LHCN-M2 (cell line): Measurements from ENCODE around the gene KRTAP10-7. TPM values are rescaled to one million over a fixed set of nuclear protein-coding genes. Genes with fewer than 3 reads are reported as not detected.
"Not testable (repeated sequence)": the region's sequence is repeated elsewhere in the genome, so short reads cannot be mapped to it uniquely, and the experiment has no call there.

Experiments
- DNase-seq: peaks from one replicate; pipeline ENCODE4 v3.0.0-alpha.2; 2012; ENCODE audit warnings: low read depth
- total RNA-seq: library from RNA; depleted of rRNA; stranded (reverse); fragments of >200 nt; gene quantifications from 2 replicates; pipeline ENCODE4 v1.2.3, GENCODE V29; 2014

Gene KRTAP10-7
- total RNA-seq, 1 experiment from 2014 or later: not detected

DNA sequence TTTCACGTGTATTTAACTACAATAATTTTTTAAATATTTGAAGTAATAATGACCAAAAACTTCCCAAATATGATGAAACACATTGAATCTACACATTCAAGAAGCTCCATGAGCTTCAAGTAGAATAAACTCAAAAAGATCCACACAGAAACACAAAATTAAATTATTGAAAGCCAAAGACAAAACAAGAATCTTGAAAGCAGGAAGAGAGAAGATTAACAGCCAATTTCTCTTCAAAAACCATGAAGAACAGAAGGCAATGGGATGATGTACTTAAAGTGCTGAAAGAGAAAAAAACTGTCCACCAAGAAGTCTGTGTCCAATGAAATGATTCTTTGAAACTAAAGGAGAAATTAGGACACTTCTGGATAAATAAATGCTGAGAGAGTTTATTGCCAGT is 31.7 kb downstream of the KRTAP10-7 start:
- no peak for DNase-seq

DNA sequence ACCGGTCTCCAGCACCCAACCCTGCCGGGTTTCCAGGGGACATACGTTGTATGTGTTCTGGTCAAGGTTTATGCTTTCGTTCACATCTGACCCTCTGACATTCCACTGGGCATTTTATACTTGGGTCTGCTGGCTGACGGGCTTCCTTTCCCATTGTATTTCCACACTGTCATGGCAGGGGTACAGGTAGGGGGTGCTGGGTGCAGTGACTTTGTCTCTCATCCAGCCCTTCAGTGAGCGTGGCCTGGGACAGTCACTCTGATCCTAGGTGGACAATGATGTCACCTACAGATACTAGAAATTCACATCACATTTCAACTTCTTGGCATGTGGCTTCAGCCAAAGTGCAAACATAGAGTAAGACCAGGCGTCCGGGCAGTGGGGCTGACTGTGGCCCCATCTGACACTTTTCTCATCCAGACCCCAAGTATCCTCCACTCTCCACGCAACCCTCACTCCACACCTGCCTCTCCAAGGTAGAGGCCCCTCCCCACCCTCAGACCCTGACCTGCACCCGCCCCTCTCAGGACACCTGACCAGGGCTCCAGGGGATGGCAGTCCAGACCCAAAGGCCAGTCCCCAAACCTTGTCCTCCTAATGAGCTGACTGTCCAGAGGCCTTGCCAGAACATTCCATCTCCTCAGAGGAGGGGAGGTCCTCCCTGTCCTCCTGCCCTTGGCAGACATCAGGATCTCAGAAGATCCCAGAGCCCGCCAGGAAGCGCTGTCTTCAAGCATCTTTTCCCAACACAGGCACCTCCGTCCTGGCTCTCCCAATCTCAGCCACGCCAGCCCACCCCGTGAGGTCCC is 36.0 kb downstream of the KRTAP10-7 start:
- DNase-seq: no peak

DNA sequence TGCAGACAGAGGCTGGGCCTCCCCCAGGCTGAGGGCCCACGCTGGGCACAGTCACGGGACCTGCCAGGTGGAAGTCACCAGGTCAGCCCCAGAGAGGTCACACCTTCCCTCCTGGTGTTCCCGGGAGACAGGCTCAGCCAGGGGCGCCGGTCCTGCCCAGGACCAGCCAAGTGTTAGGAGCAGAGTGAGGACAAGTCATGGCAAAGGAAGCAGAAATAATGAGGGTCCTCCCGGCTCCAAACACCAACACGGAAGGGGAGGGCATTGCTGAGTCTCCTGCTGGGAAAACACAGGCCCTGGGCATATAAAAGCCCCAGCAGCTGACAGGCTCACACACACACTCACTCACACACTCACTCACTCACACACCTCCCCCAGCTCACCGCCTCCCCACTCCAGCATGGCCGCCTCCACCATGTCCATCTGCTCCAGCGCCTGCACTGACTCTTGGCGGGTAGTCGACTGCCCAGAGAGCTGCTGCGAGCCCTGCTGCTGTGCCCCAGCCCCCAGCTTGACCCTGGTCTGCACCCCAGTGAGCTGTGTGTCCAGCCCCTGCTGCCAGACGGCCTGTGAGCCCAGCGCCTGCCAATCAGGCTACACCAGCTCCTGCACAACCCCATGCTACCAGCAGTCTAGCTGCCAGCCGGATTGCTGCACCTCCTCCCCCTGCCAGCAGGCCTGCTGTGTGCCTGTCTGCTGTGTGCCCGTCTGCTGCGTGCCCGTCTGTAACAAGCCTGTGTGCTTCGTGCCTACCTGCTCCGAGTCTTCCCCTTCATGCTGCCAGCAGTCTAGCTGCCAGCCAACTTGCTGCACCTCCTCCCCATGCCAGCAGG is 36.8 kb downstream of the KRTAP10-7 start, which contains the start of gene KRTAP10-10:
TSS of gene KRTAP10-10 (plus strand) at position 339 of the 833 bp plus-strand sequence. CDS start at position 401, 62 bp downstream.
- DNase-seq: peak; percentile 5

DNA sequence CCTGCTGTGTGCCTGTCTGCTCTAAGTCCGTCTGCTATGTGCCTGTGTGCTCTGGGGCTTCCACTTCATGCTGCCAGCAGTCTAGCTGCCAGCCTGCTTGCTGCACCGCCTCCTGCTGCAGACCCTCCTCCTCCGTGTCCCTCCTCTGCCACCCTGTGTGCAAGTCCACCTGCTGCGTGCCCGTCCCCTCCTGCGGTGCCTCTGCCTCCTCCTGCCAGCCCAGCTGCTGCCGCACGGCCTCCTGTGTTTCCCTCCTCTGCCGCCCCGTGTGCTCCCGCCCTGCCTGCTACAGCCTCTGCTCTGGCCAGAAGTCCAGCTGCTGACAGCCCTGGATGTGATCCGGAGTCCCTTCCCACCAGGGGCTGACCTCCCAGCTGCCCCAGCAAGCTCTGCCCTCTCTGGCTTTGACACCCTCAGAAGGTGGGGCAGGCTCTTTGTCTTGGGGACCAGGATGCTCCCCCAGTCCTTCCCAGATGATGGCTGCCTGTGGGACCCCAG is 37.5 kb downstream of the KRTAP10-7 start:
- DNase-seq: not testable (repeated sequence)

DNA sequence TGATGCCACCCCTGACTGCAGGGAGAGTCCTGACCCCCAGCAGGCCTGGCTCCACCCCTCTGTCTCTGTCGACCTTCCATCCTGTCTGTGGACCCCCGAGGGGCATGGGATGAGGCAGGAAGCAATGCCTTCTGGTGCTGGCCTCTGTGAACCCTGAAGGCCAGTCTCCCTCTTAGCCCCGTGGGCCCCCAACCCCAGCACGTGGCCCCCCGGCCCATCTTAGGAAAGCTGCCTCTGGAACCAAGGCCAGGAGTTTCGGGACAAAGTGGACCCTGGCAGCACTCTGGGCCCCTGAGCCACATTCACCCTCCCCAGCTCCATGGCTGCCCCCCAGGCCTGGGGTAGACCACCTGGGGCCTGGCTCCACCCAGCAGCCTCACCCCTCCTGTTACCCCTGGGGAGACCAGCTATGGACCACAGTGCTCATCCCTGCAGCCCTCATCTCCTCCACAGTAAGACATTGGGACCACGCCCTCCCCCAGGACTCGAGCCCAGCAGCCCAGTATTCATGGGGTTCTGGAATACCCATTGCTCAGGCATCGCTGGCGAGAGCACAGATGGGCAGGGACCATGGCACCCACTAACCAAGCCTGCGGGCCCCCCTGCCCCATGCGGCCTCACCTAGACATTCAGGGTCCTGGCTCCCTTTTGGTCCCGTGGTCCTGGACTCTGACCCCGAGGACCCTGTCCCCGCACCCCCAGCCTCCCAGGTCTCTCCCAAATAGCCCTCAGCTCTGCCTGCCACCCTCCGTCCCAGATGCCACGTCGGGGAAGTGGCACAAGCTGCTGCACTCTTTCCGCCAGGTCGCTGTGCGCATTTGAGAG is 38.3 kb downstream of the KRTAP10-7 start:
- not testable (repeated sequence) for DNase-seq

DNA sequence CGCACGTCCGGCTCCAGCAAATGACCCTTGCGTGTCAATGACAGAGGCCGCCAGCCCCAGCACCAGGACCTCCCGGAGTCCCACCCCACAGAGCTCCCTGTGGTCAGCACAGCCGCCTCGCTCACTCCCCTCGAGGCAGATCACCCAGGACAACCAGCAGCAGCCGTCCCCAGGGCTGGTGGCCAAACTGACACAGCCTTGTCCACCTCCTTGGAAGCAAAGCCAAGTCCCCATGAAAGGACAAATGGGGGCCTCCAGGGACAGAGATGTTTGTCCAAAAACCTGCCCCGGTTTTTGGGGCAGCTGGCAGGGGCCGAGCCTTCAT is 38.9 kb downstream of the KRTAP10-7 start:
- no peak for DNase-seq

DNA sequence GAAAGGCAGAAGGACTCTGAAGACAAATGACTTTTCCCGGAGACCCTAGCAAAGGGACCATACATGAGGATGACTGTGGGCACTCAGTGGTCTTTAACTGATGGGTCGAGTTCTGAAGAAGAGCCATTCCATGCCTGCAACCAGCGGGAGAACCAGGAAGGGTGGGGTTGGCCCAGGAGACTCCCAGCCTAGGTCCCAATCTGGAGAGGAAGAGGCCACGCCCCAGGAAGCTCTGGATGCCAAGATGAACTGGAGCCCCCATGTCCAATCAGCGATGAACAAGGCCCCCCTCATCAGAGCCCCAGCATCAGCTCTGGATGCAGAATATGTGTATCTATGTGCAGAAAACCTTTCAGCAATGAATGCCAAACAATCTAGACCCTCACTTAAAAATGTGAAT is 40.4 kb downstream of the KRTAP10-7 start:
- DNase-seq: no peak

DNA sequence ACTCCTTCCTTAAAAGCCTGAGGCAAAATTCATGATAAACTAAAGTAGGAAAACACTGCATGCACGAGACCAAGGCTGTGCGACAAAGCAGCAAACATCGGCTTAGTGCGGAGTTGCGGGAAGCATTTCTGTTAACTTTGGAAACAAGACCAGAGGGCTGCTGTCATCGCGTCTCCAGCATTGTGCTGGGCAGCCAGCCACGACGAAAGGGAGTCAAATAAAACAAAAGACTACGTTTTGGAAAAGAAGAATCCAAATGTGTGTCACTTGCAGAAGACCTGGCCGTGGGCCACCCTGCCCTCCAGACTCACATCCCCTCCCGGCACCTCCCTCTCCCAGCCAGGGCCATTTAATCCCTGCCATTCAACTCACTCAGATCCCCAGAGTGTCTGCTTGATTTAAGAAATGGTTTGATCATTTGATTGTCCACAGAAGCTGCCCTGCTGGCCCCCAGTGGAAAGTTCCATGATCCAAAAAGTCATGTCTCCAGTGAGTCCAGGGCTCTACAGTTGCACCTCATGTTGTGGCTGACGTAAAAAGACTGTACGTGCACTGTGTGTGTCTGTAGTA is 43.4 kb downstream of the KRTAP10-7 start:
- no peak for DNase-seq

DNA sequence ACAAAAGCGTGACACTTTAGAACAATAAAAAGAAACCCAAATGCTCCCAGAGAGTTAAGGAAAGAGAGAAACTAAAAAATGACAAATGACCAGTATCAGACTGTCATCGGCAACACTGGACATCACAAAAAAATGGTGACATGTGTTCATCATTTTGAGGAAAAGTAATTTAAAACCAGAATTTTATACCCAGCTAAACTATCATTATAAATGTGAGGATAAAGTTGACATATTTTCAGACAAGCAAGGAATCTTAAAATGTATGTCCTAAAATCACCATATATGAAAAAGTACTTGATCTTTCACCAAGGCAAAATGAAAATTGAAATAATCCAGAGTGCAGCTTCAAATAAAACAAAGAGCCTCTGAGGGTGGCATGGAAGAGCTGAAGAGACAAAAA is 44.5 kb downstream of the KRTAP10-7 start:
- DNase-seq: no peak

DNA sequence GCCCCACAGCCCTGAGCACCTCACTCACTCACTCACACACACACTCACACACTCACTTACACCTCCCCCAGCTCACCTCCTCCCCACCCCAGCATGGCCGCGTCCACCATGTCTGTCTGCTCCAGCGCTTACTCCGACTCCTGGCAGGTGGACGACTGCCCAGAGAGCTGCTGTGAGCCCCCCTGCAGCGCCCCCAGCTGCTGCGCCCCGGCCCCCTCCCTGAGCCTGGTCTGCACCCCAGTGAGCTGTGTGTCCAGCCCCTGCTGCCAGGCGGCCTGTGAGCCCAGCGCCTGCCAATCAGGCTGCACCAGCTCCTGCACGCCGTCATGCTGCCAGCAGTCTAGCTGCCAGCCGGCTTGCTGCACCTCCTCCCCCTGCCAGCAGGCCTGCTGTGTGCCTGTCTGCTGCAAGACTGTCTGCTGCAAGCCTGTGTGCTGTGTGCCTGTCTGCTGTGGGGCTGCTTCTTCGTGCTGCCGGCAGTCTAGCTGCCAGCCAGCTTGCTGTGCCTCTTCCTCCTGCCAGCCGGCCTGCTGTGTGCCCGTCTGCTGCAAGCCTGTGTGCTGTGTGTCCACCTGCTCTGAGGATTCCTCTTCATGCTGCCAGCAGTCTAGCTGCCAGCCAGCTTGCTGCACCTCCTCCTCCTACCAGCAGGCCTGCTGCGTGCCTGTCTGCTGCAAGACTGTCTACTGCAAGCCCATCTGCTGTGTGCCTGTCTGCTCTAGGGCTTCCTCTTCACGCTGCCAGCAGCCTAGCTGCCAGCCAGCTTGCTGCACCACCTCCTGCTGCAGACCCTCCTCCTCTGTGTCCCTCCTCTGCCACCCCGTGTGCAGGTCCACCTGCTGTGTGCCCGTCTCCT is 46.2 kb downstream of the KRTAP10-7 start, which contains the start of gene KRTAP10-11:
TSS of gene KRTAP10-11 (plus strand) at position 49 of the 856 bp plus-strand sequence. CDS start at position 94, 45 bp downstream.
- not testable (repeated sequence) for DNase-seq

DNA sequence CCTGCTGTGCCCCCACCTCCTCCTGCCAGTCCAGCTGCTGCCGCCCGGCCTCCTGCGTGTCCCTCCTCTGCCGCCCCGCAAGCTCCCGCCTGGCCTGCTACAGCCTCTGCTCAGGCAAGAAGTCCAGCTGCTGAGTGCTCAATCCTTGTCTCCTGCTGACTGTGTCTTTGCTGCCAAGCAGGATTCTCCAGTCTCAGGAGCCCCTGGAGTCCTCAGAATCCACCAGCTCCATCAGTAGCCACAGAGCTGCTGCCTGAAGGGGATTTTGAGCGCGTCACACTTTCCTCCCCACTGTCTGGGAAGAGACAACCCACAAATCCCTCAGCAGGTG is 46.8 kb downstream of the KRTAP10-7 start:
- no peak for DNase-seq

DNA sequence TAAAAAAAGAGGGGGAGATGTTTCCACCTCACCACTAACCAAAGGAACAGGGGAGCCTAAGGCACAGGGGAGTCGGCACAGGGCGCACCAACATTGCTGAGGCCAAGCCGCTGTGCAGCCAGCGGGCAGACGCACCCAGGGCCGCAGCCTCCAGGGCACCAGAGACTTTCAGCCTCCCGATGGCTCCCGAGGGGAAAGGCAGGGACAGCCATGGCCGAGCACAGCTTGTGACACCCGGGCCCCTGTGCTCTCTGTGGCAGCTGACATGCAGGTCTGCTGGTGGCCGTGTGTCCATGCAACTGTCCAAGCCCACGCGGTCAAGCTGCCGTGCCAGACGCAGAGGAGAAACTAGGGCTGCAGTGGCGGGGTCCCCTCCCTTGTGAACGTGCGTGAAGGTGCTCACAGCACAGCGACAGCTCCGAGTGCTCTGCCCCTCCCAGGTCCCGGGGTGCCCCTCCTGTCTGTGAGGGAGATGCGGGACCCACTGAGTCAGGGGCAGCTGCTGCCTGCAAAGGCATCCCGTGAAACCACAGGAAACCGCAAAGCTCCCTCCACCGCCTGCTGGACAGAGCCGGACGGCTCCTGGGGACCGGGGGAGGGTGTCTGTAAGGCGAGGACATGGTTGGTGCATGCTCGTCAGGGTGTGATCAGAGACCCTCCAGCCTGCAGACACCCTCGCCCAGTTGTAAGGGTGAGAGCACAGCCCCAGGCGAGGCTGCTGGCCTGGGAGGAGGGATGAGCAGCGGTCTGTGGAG is 48.3 kb downstream of the KRTAP10-7 start:
- no peak for DNase-seq

DNA sequence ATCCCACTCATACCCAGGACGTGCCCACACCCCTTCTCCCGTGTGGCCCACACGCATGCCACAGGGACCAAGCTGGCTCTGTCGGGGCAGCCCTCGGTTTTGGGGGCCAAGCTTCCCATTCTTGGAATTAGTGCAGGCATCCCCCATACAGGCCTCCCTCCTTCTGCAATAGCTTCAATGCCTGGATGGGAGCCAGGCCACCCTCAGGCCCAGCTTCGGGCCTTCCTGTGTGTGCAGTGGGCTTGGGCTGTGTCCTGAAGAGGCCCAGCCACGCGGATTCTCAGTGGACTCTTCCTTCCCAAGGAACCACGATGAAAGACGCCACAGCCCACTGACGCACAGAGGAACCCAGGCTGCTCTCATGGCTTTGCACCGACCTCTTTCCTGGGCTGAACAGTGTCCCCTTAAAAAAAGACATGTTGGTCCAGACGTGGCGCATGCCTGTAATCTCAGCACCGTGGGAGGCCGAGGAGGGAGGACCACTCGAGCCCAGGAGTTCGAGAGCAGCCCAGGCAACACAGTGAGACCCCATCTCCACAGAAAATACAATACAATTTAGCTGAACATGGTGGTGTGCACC is 49.2 kb downstream of the KRTAP10-7 start:
- no peak for DNase-seq

DNA sequence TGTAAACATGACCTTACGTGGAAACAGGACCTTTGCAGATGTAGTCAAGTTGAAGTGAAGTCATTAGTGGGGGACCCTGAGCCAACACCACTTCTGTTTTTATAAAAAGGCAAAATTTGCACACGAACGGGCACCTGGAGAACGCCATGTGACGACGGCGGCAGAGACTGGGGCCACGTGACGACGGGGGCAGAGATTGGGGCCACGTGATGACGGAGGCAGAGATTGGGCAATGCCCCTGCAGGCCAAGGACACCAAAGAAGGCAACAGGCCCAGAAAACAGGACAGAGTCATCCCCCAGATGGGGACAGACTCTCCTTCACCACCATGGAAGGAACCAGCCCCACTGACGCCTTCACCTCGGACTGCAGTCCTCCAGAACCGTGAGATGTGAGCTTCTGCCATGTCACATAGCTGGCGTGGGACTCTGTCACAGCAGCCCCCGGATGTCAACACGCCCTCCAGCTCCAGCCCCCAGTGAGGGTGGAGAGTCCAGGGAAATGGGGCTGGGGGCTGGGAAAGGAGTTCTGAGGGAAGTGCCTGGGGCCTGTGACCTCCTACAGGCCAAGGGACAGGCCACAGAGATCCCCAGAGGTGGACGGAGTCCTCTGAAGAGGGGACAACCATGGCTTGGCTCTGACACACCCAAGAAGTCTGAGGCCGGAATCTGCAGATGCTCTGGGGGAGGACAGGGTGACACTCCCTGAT is 50.0 kb downstream of the KRTAP10-7 start:
- no peak for DNase-seq

DNA sequence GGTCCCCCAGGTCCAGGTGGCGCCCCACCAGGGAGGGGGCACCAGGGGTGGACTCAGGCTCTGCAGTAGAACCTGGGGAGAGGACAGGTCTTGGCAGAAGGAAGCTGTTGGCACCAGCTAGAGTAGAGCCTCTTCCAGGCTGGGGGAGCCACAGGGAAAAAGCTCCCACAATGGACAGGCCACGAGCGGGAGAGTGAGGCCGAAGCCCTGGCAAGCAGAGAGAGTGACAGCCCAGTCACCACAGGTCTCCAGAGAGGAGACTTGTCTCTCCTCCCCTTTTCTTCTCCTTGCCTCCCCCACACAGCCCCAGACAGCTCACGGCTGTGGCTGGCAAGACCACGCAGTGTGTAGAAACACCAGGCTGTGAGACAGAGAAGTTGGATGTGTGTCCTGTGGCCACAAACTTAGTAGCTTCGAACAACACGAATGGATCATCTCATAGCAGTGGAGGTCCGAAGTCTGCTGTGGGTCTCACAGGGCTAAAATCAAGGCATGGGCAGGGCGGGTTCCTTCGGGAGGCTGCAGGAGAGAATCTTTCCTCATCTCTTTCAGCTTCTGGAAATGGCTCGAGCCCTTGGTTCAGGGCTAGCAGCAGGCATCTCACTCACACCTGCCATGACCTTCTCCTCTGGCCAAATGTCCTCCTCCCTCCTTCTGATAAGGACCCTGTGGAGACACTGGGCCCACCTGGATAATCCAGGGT is 50.7 kb downstream of the KRTAP10-7 start:
- DNase-seq: no peak
